B cell (primary cell): Measurements from ENCODE around the gene RBM33.

Experiments used
- CTCF ChIP-seq: fragments of 200-600 bp; IDR thresholded peaks from one replicate; pipeline ENCODE4 v1.8.0; 2022; ENCODE audit warnings: antibody characterized with exemption, mild to moderate bottlenecking
- EZH2 ChIP-seq: IDR thresholded peaks from 2 replicates; pipeline ENCODE4 v1.6.1; 2012; ENCODE audit warnings: borderline replicate concordance, low read depth, mild to moderate bottlenecking, moderate library complexity, low read length; ENCODE audit not compliant: insufficient read depth, poor library complexity, severe bottlenecking

GRCh38 chr7:155619634-155620271, 24.7 kb upstream of the RBM33 start:
- TF ChIP-seq CTCF (no peak), EZH2 (no peak)
